ENCODE data around the gene FAM78A. TPM values are rescaled to one million over a fixed set of nuclear protein-coding genes. Genes with fewer than 3 reads are reported as not detected.
"Not testable (repeated sequence)": the region's sequence is repeated elsewhere in the genome, so short reads cannot be mapped to it uniquely, and the experiment has no call there.

Gene FAM78A
- total RNA-seq, 1 experiment from 2014 or later: 0.84 TPM

DNA sequence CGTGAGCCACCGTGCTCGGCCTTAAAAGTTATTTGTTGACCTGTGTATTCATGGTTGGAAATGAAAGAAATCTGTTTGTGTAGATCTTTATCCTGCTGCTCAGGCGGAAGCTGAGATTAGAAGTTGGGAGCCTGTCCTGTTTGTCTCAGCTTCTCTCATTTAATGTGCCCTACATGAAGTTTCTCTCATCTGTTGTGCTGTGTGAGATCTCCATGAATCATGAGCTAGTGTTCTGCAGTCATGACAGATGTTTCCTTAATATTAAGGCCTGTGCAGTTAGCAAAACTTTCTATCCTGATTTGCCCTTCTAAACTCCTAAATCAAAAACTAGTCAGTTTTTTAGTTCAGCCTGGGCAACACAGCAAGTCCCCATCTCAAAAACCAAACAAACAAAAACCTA lies 59.5 kb downstream of the FAM78A start:
- H3K9me3 ChIP-seq (ENCODE audit: low read depth, low read length, poor library complexity, severe bottlenecking): peaks cover 10% of the 10 kb centered on the region
- ChIA-PET POLR2A (ENCODE audit: low non-redundant PET) (no interaction called here), CTCF (no interaction called here)
- H3K27me3 ChIP-seq (replicated peaks; ENCODE audit: insufficient read depth, low read depth, low read length, poor library complexity): no peaks in the 10 kb centered on the region
- H3K36me3 ChIP-seq (ENCODE audit: insufficient read depth, low read length, poor library complexity, severe bottlenecking): peaks cover 1% of the 10 kb centered on the region
- no peak for DNase-seq (ENCODE audit: low spot score)
- no TSS peak for BruUV-seq (replicated peaks)
- intact Hi-C loops (cut with micrococcal nuclease; ENCODE audit: unreplicated experiment): no loop called here
- TF ChIP-seq EZH2 (IDR thresholded peaks at IDR 0.05; ENCODE audit: borderline replicate concordance, low read depth, low read length, poor library complexity, severe bottlenecking): no peak
- TF ChIP-seq, protein P1, sequence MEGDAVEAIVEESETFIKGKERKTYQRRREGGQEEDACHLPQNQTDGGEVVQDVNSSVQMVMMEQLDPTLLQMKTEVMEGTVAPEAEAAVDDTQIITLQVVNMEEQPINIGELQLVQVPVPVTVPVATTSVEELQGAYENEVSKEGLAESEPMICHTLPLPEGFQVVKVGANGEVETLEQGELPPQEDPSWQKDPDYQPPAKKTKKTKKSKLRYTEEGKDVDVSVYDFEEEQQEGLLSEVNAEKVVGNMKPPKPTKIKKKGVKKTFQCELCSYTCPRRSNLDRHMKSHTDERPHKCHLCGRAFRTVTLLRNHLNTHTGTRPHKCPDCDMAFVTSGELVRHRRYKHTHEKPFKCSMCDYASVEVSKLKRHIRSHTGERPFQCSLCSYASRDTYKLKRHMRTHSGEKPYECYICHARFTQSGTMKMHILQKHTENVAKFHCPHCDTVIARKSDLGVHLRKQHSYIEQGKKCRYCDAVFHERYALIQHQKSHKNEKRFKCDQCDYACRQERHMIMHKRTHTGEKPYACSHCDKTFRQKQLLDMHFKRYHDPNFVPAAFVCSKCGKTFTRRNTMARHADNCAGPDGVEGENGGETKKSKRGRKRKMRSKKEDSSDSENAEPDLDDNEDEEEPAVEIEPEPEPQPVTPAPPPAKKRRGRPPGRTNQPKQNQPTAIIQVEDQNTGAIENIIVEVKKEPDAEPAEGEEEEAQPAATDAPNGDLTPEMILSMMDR (conservative IDR thresholded peaks at IDR 0.05; ENCODE audit: low read depth, low read length): no peak
- H3K4me3 ChIP-seq (ENCODE audit: low read depth, low read length, poor library complexity, severe bottlenecking): no peak overlapping the region
- no peak overlapping the region for H3K27ac ChIP-seq (ENCODE audit: low read depth, low read length, poor library complexity, severe bottlenecking)
- H3K4me1 ChIP-seq (ENCODE audit: insufficient read depth, low read length, poor library complexity, severe bottlenecking): no peaks in the 10 kb centered on the region

DNA sequence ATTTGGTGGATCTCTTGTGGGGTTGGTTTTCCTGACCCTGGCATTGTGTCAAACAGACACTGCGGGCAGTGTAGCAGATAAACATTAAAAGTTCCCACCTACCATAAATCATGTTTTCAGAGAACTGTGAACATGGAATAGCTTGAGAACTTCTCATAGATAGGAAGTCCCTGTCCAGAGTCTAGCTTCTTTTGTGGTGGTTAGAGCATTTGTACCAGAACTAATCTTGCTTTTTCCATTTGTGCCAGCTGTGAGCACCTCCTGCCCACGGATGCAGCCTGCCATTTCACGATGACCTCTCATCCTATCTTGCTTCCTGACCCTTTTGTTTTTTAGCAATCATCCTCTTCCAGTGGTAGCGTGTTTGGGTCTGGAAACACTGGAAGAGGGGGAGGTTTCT lies 61.4 kb downstream of the FAM78A start:
- POLR2A ChIA-PET (ENCODE audit: low non-redundant PET): no interaction called here
- peaks cover 10% of the 10 kb centered on the region for H3K9me3 ChIP-seq (ENCODE audit: low read depth, low read length, poor library complexity, severe bottlenecking)
- intact Hi-C loops (cut with micrococcal nuclease; ENCODE audit: unreplicated experiment): no loop called here
- DNase-seq (ENCODE audit: low spot score): no peak
- TF ChIP-seq, protein P1 (conservative IDR thresholded peaks at IDR 0.05; ENCODE audit: low read depth, low read length): no peak
- no peak for TF ChIP-seq EZH2 (IDR thresholded peaks at IDR 0.05; ENCODE audit: borderline replicate concordance, low read depth, low read length, poor library complexity, severe bottlenecking)
- H3K27ac ChIP-seq (ENCODE audit: low read depth, low read length, poor library complexity, severe bottlenecking): no peak overlapping the region
- BruUV-seq (replicated peaks): no TSS peak
- no peaks in the 10 kb centered on the region for H3K27me3 ChIP-seq (replicated peaks; ENCODE audit: insufficient read depth, low read depth, low read length, poor library complexity)
- CTCF ChIA-PET: no interaction called here
- H3K4me1 ChIP-seq (ENCODE audit: insufficient read depth, low read length, poor library complexity, severe bottlenecking): no peaks in the 10 kb centered on the region
- no peak overlapping the region for H3K4me3 ChIP-seq (ENCODE audit: low read depth, low read length, poor library complexity, severe bottlenecking)
- H3K36me3 ChIP-seq (ENCODE audit: insufficient read depth, low read length, poor library complexity, severe bottlenecking): peaks cover 3% of the 10 kb centered on the region

DNA sequence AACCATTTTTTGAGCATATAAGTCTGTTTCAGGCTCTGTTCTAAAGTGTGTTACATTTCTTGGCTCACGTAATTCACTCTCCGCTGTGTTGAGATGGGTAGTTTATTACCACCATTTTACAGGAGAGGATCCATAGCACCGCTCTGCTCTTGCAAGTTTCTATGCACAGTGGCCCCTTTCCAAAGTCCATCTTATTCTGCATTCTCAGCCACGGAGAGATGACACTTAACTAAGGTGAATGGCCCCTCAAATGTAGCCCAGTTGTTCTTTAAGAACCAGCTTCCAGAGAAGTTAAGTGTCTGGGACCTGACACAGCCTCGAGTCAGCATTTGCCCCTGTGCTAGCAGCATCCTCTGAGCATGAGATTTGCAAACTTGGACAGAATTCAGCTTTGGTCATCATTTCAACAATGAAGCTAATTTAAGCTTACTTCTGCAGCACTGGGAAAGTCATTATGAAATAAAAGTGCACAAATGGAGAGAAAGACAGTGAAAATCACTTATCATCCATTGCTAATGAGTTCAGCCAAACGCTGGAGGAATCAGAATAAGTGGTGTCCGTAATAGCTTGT lies 61.9 kb downstream of the FAM78A start:
- peaks cover 10% of the 10 kb centered on the region for H3K9me3 ChIP-seq (ENCODE audit: low read depth, low read length, poor library complexity, severe bottlenecking)
- H3K4me3 ChIP-seq (ENCODE audit: low read depth, low read length, poor library complexity, severe bottlenecking): no peak overlapping the region
- BruUV-seq (replicated peaks): no TSS peak
- no peak for DNase-seq (ENCODE audit: low spot score)
- H3K4me1 ChIP-seq (ENCODE audit: insufficient read depth, low read length, poor library complexity, severe bottlenecking): no peaks in the 10 kb centered on the region
- H3K27me3 ChIP-seq (replicated peaks; ENCODE audit: insufficient read depth, low read depth, low read length, poor library complexity): no peaks in the 10 kb centered on the region
- H3K27ac ChIP-seq (ENCODE audit: low read depth, low read length, poor library complexity, severe bottlenecking): no peak overlapping the region
- CTCF ChIA-PET: no interaction called here
- H3K36me3 ChIP-seq (ENCODE audit: insufficient read depth, low read length, poor library complexity, severe bottlenecking): peaks cover 3% of the 10 kb centered on the region
- TF ChIP-seq, protein P1 (conservative IDR thresholded peaks at IDR 0.05; ENCODE audit: low read depth, low read length): no peak
- no peak for TF ChIP-seq EZH2 (IDR thresholded peaks at IDR 0.05; ENCODE audit: borderline replicate concordance, low read depth, low read length, poor library complexity, severe bottlenecking)
- intact Hi-C loops (cut with micrococcal nuclease; ENCODE audit: unreplicated experiment): no loop called here
- POLR2A ChIA-PET (ENCODE audit: low non-redundant PET): no interaction called here

DNA sequence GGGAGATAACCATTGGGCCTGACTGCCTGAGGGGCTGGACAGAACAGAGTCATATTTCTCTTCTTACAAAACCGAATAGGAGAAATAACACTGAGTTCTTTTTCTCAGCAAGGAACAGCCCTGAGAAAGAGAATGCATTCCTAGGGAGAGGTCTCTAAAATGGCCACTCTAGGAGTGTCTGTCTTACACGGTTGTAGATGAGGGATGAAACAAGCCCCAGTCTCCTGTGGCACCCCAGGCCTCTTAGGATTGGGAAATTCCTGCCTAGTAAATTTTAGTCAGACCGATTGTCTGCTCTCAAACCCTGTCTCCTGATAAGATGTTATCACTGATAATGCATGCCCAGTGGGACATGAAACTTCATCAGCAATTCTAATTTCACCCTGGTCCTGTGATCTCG lies 64.4 kb downstream of the FAM78A start:
- H3K27me3 ChIP-seq (replicated peaks; ENCODE audit: insufficient read depth, low read depth, low read length, poor library complexity); H3K4me3 ChIP-seq (ENCODE audit: low read depth, low read length, poor library complexity, severe bottlenecking); H3K4me1 ChIP-seq (ENCODE audit: insufficient read depth, low read length, poor library complexity, severe bottlenecking); intact Hi-C loops (cut with micrococcal nuclease; ENCODE audit: unreplicated experiment); POLR2A ChIA-PET (ENCODE audit: low non-redundant PET); CTCF ChIA-PET; DNase-seq (ENCODE audit: low spot score); BruUV-seq (replicated peaks); H3K27ac ChIP-seq (ENCODE audit: low read depth, low read length, poor library complexity, severe bottlenecking): not testable (repeated sequence)
- Histone ChIP-seq H3K36me3 (ENCODE audit: insufficient read depth, low read length, poor library complexity, severe bottlenecking) (peaks cover 11% of the 10 kb centered on the region), H3K9me3 (ENCODE audit: low read depth, low read length, poor library complexity, severe bottlenecking) (peaks cover 10% of the 10 kb centered on the region)

Data from A673 (cell line).